Activated CD8-positive, alpha-beta memory T cell treated with anti-CD3 and anti-CD28 coated beads for 4 hours (primary cell): ENCODE results near the gene LCN12.
"Not testable (repeated sequence)": the region's sequence is repeated elsewhere in the genome, so short reads cannot be mapped to it uniquely, and the experiment has no call there.

Experiments
- DNase-seq, 2 donors: peaks; one replicate each; pipeline ENCODE4 v3.0.0-alpha.2; 2020; ENCODE audit warnings: low read depth in 2 of 2

Gene LCN12

DNA sequence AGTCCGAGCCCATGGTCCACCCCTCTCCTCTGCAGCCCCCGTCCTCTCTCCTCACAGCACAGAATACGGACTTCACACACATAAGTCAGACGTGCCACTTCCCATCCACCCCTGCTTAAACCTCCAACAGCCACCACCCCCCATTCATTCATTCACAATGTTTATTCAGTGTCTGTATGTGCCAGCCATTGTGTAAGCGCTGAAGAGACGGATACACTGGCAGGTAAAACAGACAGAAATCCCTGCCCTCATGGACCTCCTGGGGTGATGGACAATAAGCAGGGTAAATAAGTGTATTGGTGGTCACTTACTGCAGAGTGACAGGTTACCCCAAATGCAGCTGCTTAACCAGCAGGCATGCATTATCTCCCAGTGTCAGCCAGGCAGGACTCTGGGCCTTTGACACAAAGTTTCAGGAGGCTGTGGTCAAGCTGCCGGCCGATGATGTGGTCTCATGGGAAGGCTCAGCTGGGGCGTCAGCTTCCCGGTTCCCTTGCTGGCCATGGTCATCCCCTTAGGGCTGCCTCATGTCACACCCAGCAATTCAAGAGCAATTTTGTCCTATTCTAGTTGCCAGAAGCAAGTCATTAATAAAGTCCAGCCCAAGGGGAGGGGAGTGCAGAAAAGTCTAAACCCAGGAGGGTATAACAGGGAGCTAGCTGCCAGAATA lies 38.3 kb downstream of the LCN12 start:
- no peak for DNase-seq

- DNase-seq = peak; percentile 85 to 87
These were observed 40.1 kb downstream of the LCN12 start, which contains the start of gene PAXX for GRCh38 chr9:136991993-136992818. TSS of gene PAXX (plus strand) at chr9:136992422. CDS start at chr9:136992444, 22 bp downstream.

DNA sequence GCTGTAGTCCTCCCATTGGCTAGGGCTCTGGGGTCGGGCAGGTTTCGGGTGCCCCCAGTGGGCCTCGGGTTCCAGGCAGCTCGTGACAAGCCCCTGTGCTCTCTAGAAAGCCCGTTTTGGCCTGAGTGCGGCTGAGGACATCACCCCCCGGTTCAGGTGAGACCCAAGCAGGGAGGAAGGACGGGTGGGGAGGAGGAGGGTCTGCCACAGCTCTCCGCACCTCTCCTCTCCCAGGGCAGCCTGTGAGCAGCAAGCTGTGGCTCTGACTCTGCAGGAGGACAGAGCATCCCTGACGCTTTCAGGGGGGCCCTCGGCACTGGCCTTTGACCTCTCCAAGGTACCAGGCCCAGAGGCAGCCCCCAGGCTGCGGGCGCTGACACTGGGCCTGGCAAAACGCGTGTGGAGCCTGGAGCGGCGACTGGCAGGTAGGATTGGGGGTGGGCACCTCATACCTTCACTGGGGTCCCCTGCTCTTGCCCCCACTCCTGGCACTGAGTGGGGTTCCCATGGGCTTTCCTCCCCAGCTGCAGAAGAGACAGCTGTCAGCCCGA lies 40.8 kb downstream of the LCN12 start:
- no peak for DNase-seq

- no peak for DNase-seq
These were observed 42.3 kb downstream of the LCN12 start for GRCh38 chr9:136994180-136994887.

- DNase-seq = no peak
These were observed 42.8 kb downstream of the LCN12 start for GRCh38 chr9:136994888-136995230.

GRCh38 chr9:136995362-136995761 lies 43.3 kb downstream of the LCN12 start:
- no peak for DNase-seq

GRCh38 chr9:136995772-136996311 lies 43.8 kb downstream of the LCN12 start:
- DNase-seq = no peak

GRCh38 chr9:136996361-136997292 lies 44.6 kb downstream of the LCN12 start, which contains the start of gene CLIC3:
TSS of gene CLIC3 (minus strand) at chr9:136996568. CDS start at chr9:136996543, 25 bp downstream.
- DNase-seq = peak; percentile 16 to 45

DNA sequence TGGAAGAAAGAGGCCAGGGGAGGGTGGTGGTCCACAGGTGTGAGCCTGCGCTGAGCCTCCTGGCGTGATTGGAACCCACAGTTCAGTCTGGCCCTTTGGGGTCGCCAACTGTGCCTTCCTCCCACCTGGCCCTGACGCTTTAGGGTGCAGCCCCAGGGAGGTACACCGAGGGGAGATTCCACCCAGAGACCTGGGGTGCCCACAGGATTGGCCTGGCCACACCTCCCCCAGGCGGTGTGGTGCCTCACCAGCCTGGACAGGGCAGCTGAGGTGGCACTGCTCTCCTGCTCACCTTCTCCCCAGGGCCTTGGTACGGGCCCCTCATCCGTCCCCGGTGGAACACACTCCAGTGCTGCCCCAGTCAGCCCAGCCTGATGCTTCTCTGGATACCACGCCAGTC lies 45.3 kb downstream of the LCN12 start:
- no peak for DNase-seq

- DNase-seq = no peak
These were observed 45.8 kb downstream of the LCN12 start for GRCh38 chr9:136997830-136998234.

DNA sequence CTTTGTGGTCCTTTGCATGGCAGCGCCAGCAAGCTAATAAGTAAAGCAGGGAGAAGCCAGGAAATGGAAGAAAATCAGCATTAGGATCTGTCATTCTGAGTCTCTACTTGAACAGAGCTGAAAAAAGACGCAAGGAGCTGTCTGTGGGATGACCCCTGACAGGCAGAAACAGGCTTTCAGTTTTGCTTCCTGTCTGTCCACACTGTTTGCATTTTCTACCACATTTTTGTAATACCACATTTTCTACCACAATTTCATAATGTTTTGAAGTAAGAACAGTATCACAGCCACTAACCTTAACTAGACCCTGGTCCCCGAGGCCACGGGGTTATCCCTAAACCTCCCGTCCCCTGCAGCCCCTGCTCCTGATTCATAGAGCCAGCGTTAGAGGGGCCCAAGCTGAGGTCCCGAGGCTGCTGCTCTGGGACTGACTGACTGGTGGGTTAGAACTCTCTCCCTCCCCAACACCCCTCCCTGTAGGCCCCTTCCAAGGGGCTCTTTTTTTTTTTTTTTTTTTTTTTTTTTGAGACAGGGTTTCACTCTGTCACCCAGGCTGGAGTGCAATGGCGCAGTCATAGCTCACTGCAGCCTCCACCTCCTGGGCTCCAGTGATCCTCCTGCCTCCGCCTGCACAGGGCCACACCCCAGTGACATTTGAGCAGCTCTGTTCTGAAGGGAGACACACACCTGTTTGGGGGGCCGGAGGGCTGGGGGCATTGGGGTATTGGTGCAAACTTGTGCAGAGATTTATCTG lies 48.3 kb downstream of the LCN12 start:
- DNase-seq = no peak

- DNase-seq = no peak
These were observed 50.0 kb downstream of the LCN12 start for GRCh38 chr9:137001857-137002645.

DNA sequence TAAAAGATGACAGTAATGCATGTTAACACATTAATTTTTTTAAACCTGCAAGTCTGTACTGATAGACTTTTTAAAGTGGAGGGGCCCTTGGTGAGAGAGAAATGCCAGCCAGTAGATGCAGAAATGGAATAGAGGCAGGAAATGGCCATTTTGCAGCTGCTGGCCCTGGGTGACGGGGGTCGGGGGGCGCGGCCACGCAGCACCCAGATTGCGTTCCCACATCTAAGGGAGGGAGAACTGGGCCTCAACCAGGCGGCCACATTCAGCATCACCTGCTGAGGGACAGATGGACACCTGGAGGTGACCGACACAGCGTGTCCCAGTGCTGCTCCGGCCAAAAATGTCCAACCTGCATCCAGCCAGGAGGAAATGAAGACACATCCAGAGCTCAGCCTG lies 50.6 kb downstream of the LCN12 start:
- DNase-seq = no peak

GRCh38 chr9:137004285-137004684 lies 52.2 kb downstream of the LCN12 start:
- not testable (repeated sequence) for DNase-seq
